EL (cell line): ENCODE measurements around the gene SLC46A1.

Source experiments
- DNase-seq: peaks from one replicate; pipeline ENCODE4 v3.0.0-alpha.2; 2016

Gene SLC46A1

GRCh38 chr17:28402844-28403243 lies 3.2 kb downstream of the SLC46A1 start:
- DNase-seq = no peak

DNA sequence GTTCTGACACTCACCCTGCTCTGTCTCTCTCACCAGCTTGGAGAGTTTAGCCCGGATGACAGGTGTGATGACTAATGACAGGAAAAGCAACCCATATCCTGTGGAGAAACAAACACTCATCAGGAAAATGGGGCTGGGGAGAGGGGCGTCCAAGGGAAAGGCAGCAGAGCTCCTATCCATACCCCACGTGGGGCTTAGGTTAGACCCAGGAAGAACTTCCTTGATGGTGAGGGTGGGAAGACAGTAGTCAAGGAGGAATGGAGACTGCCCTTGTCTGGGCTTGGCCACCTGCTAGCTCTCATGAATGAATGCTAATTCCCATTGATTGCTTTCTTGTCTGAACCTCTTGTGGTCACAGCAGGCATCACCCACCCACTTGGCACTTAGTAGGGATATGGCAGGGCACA lies 3.8 kb downstream of the SLC46A1 start:
- DNase-seq = no peak

DNA sequence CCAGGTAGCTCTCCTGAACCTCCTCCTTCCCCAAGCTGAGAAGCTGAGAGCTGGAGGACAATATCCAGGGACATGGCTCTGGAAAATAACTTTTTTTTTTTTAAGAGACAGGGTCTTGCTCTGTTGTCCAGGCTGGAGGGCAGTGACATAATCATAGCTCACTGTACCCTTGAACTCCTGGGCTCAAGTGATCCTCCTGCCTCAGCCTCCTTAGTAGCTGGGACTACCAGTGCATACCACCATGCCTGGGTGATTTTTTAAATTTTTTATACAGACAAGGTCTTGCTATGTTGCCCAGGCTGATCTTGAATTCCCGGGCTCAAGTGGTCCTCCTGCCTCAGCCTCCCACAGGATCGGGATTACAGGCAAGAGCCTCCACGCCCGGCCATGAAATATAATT lies 6.2 kb downstream of the SLC46A1 start:
- DNase-seq = no peak

GRCh38 chr17:28398280-28398981 lies 7.6 kb downstream of the SLC46A1 start:
- peak; percentile 60 for DNase-seq

DNA sequence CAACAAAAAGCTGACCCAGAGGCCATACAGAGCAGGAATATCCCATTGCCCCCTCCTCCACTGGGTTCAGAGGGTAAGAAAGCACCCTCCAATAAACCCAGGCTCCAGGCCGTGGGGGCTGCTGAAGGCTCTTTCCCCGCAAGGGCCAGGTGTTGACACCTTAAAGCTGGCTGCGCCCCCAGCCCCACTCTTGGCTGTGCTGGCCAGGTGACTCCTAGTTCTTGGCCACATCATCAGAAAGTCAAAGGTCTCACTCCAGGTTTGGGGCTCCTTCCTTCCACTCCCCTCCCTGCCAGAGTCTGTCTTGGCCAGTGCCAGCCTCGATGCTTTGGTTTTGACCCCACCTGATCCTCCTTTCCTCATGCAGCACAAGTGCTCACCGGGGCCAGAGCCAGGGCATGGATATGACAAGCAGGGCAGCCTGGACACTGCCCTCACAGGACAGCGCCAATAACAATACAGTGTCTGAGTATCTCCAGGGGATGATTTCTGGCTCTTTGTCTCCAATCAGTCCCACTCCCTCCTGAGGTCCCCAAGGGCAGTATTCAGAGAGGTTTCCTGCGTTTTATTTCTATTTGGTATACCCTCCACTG lies 8.2 kb downstream of the SLC46A1 start:
- DNase-seq = no peak

DNA sequence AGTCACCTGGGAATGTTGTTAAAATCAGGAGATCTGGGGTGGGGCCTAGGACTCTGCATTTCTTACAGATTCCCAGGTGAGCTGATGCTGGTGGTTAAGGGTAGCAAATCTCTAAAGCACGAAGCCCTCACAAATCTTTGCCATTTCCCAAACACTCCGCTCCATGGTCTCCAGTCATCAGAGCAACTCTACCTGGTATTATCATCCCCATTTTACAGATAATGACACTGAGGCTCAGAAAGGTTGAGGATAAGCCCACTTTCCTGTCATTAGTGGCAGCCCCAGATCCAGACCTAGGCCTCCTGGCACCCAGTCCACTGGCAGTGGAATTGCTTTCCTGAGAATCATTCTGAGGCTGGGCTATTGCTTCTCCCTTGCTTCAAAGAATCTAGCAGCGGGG lies 8.7 kb downstream of the SLC46A1 start:
- no peak for DNase-seq

DNA sequence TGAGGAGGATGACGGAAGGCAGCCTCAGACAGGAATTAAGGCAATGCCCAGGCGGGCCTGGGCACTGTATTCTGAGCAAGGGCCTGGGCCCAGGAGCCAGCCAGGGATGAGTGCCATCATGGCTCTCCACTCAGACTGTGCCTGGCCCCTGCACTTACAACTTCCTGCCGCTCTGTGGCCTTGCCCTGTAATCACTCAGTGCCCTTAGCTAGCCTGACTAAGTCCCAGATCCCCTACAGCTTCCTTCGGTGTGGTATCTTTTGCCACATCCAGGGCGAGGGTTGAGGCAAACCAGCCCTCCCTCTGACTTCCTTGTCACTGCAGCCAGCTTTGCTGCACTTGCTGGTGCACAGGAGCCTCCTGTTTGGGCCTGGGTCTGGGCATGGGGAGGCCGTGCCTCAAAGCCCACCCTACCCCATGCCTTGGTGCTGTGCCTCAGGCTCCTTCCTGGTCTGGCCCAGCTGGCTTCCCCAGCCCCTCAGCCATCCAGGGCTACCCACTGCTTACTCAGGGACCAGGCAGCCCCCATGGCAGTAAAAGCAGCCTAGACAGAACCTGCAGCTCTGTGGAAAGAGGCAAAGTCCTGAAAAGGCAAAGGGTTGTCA lies 9.3 kb downstream of the SLC46A1 start:
- no peak for DNase-seq

- DNase-seq = no peak
Measured at GRCh38 chr17:28395968-28396367, 10.0 kb downstream of the SLC46A1 start.

DNA sequence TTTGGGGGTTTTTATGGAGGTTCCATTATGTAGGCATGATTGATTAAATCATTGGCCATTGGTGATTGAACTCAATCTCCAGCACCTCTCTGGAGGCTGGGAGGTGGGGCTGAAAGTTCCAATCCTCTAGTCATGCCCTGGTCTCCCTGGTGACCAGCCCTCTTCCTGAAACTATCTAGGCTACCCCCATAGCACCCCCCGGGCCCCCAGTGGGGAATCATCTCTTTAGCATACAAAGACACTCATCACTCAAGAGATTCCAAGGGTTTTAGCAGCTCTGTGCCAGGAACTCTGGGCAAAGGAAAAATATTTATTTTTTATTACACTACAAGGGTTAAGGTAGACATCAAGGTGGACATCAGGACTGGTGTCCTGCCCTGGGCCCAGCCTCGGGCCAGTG lies 10.6 kb downstream of the SLC46A1 start:
- DNase-seq = no peak

- DNase-seq = peak; percentile 78
Measured at GRCh38 chr17:28394337-28395116, 11.5 kb downstream of the SLC46A1 start.

GRCh38 chr17:28392491-28392890 lies 13.5 kb downstream of the SLC46A1 start:
- no peak for DNase-seq

DNA sequence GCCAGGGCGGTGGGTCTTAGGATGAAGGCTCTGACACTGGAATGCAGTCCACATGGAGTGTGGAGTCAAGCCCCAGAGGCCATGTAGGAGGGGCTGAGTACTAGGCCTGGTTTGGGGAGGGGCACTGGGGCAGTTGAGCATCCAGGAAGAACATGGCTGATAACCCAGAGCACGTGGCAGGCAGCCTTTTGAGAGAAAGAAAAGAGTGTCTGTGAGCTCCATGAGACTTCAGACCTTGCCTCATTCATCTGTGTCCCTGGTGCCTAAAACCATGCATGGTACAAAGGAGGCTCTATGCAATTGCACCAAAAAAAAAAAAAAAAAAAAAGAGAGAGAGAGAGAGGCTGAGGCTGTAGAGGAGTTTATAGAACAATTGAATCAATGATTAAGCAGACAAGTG lies 14.6 kb downstream of the SLC46A1 start:
- DNase-seq = no peak

DNA sequence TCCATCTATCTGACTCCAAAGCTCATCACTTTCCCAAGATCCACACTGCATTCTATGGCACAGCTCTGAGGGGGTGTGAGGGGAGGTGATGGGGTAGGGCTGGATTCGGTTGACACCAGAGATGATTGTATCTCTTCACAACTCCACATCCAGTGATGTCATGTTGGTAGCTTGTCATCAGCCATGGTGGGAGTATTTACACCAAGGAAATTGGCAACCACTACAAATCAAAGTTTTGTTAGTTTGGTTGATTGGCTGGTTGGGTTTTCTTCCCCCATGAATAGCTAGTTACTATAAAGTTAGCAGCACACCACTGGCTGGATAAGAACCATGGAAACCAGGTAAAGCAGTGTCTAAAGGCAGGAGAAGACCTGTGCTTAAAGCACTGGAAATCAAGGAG lies 15.0 kb downstream of the SLC46A1 start:
- no peak for DNase-seq

- no peak for DNase-seq
Measured at GRCh38 chr17:28390563-28390962, 15.4 kb downstream of the SLC46A1 start.

- DNase-seq = no peak
Measured at GRCh38 chr17:28390141-28390540, 15.9 kb downstream of the SLC46A1 start.

- no peak for DNase-seq
Measured at GRCh38 chr17:28388106-28388505, 17.9 kb downstream of the SLC46A1 start.

DNA sequence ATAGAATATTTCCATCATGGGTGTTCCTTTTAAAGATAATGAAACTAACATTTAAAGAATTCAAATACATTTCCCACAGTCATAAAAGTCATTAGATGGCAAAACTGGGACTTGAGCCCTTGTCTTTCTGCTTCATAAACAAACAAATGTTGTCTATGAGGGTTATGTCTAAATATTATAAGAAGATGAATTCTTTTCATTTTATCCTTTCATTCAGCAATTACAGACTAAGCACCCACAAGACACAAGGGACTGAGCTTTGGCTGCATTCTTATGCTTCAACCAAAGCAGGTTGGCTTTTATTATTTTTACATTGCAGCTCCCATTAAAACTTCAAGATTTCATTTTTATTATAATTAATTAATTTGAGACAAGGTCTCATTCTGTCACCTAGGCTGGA lies 19.6 kb downstream of the SLC46A1 start:
- DNase-seq = no peak

GRCh38 chr17:28385406-28385805 lies 20.6 kb downstream of the SLC46A1 start:
- no peak for DNase-seq

DNA sequence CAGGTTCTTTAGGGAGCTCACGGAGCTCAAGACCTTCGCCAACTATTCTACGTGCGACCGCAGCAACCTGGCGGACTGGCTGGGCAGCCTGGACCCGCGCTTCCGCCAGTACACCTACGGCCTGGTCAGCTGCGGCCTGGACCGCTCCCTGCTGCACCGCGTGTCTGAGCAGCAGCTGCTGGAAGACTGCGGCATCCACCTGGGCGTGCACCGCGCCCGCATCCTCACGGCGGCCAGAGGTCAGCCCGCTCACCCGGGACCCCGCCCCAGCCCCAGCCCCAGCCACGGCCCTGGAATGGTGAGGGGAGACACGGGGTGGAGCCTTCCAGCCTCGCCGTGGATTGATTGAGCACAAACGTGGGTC lies 21.0 kb downstream of the SLC46A1 start:
- DNase-seq = no peak

DNA sequence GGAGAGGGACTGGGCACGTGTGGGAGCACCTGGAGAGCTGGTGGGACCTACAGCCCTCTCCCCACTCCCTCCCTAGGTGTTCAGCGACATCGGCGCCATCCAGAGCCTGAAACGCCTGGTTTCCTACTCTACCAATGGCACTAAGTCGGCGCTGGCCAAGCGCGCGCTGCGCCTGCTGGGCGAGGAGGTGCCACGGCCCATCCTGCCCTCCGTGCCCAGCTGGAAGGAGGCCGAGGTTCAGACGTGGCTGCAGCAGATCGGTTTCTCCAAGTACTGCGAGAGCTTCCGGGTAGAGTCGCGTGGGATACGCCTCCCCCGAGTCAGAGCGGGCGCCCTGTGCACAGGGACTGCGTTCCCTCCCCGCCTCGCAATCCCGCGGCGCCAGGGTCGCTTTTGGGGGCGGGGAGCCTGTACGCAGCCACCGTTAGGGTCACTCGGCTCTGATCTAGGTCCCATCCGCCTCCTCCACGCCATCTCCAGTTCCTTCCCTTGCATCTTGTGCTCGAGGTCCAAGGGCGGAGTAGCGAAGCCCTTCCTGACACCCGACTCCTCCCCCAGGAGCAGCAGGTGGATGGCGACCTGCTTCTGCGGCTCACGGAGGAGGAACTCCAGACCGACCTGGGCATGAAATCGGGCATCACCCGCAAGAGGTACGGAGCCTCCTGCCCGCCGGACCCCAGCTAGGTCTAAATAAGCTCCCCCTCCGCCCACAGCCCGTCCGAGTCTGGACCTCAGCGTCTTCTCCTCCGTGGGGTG lies 21.6 kb downstream of the SLC46A1 start:
- DNase-seq = no peak

GRCh38 chr17:28381141-28381825 lies 24.7 kb downstream of the SLC46A1 start:
- DNase-seq = no peak
